SK-N-SH (cell line): ENCODE measurements around the gene FBXL5.

Source experiments
- EP300 ChIP-seq, 2 experiments: IDR thresholded peaks; 2 replicates each; pipeline versions ENCODE4 v1.4.0 to v1.6.1; 2012; ENCODE audit warnings: borderline replicate concordance in 1 of 2, low read depth in 1 of 2, low read length in 1 of 2
- NRF1 ChIP-seq: IDR thresholded peaks from 2 replicates; pipeline ENCODE4 v1.6.1; 2012; ENCODE audit warnings: low read depth, mild to moderate bottlenecking, low read length
- RCOR1 ChIP-seq: fragments of 150-350 bp; IDR thresholded peaks from 2 replicates; pipeline ENCODE4 v1.6.1; 2017; ENCODE audit warnings: antibody characterized with exemption, low read length
- TAF1 ChIP-seq: IDR thresholded peaks from 2 replicates; pipeline ENCODE4 v1.6.1; 2012; ENCODE audit warnings: low read depth, mild to moderate bottlenecking, low read length, moderate library complexity, borderline replicate concordance
- TF ChIP-seq, protein P1 (sequence below): fragments of 200-600 bp; sonication (generic); IDR thresholded peaks from 2 replicates; pipeline ENCODE4 v1.6.1; 2017; ENCODE audit warnings: antibody characterized with exemption, mild to moderate bottlenecking, moderate library complexity
- TF ChIP-seq, protein P2 (sequence below): IDR thresholded peaks from 2 replicates; pipeline ENCODE4 v1.6.1; 2012; ENCODE audit warnings: mild to moderate bottlenecking, low read depth, low read length, moderate library complexity

GRCh38 chr4:15691346-15692135 is 36.4 kb upstream of the FBXL5 start:
- no peak for TF ChIP-seq TAF1
- TF ChIP-seq, protein P1, sequence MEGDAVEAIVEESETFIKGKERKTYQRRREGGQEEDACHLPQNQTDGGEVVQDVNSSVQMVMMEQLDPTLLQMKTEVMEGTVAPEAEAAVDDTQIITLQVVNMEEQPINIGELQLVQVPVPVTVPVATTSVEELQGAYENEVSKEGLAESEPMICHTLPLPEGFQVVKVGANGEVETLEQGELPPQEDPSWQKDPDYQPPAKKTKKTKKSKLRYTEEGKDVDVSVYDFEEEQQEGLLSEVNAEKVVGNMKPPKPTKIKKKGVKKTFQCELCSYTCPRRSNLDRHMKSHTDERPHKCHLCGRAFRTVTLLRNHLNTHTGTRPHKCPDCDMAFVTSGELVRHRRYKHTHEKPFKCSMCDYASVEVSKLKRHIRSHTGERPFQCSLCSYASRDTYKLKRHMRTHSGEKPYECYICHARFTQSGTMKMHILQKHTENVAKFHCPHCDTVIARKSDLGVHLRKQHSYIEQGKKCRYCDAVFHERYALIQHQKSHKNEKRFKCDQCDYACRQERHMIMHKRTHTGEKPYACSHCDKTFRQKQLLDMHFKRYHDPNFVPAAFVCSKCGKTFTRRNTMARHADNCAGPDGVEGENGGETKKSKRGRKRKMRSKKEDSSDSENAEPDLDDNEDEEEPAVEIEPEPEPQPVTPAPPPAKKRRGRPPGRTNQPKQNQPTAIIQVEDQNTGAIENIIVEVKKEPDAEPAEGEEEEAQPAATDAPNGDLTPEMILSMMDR, result no peak
- no peak for TF ChIP-seq EP300 (IDR thresholded peaks at IDR 0.05; ENCODE audit: borderline replicate concordance in 1 of 2, low read depth in 1 of 2, low read length in 1 of 2)
- TF ChIP-seq, protein P2, sequence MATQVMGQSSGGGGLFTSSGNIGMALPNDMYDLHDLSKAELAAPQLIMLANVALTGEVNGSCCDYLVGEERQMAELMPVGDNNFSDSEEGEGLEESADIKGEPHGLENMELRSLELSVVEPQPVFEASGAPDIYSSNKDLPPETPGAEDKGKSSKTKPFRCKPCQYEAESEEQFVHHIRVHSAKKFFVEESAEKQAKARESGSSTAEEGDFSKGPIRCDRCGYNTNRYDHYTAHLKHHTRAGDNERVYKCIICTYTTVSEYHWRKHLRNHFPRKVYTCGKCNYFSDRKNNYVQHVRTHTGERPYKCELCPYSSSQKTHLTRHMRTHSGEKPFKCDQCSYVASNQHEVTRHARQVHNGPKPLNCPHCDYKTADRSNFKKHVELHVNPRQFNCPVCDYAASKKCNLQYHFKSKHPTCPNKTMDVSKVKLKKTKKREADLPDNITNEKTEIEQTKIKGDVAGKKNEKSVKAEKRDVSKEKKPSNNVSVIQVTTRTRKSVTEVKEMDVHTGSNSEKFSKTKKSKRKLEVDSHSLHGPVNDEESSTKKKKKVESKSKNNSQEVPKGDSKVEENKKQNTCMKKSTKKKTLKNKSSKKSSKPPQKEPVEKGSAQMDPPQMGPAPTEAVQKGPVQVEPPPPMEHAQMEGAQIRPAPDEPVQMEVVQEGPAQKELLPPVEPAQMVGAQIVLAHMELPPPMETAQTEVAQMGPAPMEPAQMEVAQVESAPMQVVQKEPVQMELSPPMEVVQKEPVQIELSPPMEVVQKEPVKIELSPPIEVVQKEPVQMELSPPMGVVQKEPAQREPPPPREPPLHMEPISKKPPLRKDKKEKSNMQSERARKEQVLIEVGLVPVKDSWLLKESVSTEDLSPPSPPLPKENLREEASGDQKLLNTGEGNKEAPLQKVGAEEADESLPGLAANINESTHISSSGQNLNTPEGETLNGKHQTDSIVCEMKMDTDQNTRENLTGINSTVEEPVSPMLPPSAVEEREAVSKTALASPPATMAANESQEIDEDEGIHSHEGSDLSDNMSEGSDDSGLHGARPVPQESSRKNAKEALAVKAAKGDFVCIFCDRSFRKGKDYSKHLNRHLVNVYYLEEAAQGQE, result no peak
- TF ChIP-seq RCOR1, result no peak
- TF ChIP-seq NRF1, result no peak
